HG02943 (cell line): ENCODE measurements around the gene GPC5.

Experiments used
- ATAC-seq: cut with Tn5 transposase; IDR thresholded peaks from one replicate; pipeline ENCODE4 v1.9.1; 2021; ENCODE audit warnings: mild to moderate bottlenecking, low read depth, moderate library complexity; ENCODE audit not compliant: unreplicated experiment

GPC5 gene

DNA sequence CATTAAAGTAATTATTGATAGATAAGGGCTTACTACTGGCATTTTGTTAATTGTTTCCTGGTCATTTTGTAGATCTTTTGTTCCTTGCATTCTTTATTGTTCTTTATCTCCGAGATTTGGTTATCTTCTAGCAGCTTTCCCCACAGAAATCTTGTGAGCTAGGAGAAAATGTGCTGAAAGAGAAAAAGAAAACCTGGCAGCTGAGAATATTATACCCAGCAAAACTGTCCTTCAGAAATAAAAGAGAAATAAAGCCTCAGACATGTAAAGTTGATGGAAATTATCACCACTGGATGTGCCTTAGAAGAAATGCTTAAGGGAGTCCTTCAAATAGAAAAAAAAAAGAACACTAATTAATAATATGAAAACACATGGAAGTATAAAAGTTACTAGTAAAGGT lies 1363.3 kb downstream of the GPC5 start:
- ATAC-seq = no peak

DNA sequence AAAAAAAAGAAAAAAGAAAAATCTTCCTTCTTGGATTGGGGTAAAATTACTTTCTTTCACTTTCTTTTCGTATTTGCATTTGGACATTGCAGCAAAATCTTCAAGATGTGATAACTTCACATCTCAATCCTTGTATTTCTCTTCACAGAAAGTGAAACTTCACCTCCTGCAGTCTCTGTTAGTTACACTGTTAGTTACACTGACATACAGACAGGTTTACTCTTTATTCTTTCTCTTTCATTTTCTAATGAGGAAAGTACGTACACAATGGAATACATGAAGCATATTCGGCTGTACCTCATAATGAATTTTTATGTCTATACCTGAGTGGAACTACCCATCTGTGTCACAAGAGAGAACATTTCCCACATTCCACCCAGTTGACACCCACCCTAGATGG lies 1369.0 kb downstream of the GPC5 start:
- no peak for ATAC-seq

DNA sequence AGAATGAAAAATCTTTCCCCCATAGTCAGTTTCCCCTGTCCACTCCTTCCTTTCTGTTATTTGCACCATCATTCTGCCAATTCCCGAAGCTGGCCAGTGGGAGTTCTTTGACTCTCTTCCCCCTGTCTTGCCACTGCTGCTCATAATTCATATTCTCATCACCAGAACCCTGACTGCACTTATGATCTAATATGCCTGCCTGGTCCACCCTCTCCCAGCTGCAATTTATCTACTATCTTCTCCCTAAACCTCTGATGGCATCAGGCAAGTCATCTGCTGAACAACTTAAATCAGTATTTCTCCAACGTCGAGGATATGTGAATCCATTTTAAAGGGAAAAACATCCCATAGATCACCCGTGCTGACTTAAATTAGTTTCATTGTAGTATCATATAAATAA lies 1370.2 kb downstream of the GPC5 start:
- no peak for ATAC-seq

DNA sequence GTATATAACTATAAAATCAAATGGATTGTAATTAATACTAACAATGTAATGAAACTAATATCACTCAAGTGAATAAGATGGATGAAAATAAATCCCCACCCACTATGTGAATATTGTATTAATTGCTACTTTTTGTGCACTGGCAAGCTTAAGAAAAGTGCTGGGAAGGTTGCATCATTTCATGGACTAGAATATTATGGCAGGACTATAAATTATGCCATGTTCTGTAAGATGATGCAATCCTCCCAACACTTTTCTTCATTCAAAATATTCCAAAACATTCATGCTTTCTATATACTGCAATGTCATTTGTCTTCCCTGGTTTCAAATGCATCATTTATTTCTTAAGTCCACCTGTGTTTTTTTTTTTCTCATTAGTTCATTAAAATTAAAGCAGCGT lies 1370.6 kb downstream of the GPC5 start:
- ATAC-seq = no peak

DNA sequence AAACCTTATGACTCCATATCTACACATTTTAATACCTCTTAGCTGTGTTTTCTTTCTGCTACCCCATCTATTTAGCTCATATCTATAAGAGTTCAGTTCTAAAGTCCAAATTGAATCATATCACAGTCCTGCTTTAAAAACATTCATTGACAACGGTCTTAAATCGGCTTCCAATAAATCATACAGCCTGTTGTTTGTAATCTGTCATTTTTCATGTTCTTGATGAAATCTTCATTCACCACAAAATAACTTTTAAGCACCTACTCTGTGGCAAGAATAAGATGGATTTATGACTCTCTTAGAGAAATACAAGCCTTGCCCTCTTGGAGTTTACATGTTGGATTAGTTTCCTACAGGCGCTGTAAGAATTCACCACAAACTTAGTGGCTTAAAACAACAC lies 1377.2 kb downstream of the GPC5 start:
- no peak for ATAC-seq

DNA sequence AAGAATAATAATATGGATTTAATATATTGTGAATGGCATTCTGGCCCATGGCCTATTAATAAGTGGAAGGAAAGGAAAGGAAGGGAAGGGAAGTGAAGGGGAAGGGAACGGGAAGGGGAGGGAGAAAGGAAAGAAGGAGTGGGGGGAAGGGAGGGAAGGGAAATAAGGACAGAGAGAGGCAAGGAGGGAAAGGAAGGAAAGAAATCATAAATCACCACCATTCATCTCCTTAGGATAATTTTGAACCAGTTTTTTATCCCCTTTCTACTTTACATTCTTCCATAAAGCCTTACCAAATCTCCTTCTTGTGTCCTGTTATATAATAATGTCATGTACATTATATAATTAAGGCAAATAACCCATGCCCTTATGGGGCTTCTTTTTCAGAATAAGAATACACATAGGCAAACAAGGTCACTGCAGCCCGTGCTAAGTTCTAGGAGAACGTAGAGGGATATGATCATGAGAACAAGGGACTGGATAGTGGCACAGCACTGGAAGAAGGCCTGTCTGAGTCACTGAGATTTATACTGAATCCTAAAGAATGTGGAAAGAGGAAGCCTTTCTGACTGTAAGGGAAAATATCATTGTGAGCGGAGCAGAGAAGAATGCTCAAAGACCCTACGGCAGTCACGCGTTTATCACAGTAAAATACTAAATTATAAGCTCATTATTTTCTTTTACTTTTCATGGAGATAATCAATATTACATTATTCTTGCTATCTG lies 1383.7 kb downstream of the GPC5 start:
- ATAC-seq = no peak

DNA sequence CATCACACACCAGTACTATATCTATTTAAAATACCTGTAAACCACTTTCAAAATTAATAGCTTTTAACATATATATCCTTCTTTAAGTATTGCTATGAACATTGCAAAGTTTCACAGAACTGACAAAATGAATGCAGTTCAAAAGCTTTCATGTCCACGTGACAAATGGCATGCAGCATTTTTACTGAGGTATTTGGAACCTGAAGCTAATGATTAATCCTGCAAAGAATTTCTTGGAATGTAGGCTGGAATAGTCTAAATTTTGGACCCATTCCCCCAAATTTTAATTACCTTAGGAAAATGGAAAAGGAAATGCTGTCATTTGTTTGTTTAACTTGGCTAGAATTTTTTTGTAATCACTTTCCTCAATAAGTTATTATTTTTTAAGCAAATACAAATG lies 1404.4 kb downstream of the GPC5 start:
- no peak for ATAC-seq

DNA sequence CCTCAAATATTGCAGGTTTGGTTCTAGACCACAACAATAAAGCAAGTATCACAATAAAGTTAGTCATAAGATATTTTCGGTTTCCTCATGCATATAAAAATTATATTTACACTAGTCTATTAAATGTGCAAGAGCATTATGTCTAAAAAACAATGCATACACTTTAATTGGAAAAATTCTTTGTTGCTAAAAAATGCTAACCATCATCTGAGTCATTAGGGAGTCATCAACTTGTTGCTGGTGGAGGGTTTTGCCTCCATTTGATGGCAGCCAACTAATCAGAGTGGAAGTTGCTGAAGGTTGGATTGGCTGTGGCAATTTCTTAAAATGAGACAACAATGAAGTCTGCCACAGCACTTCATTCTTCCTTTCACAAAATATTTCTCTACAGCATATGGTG lies 1405.9 kb downstream of the GPC5 start:
- ATAC-seq = no peak

DNA sequence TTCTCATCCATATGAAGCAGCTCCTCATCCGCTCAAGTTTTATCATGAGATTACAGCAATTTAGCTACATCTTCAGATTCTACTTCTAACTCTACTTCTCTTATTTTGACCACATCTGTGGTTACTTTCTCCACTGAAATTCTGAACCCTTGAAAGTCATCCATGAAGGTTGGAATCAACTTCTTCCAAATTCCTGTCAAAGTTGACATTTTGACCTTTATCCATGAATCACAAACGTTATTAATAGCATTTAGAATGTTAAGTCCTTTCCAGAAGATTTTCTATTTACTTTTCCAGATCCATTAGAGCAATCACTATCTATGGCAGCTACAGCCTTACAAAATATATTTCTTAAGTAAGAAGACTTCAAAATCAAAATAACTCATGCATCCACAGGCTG lies 1406.5 kb downstream of the GPC5 start:
- no peak for ATAC-seq

DNA sequence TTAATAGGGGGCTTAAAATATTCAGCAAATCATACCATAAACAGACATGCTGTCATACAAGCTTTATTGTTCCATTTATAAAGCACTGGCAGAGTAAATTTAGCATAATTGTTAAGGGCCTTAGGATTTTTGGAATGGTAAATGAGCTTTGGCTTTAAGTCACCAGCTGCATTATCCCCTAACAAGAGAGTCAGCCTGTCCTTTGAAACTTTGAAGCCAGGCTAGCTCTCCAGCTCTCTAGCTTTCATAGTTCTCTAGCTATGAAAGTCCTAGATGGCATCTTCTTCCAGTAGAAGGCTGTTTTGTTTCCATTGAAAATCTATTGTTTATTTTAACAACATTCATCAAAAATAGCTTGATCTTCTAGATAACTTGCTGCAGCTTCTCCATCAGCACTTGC lies 1407.3 kb downstream of the GPC5 start:
- ATAC-seq = no peak

DNA sequence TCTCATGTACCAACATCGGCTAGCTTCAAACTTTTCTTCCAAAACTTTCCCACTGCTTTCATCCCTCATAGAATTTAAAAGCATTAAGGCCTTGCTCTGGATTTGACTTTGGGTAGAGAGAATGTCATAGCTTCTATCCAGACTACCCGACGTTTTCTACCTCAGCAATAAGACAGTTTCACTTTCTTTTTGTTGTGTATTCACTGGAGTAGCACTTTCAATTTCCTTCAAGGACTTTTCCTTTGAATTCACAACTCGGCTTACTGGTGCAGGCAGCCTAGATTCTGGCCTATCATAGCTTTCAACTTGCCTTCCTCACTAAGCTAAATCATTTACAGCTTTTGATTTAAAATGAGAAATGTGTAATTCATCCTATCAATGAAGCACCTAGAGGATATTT lies 1407.8 kb downstream of the GPC5 start:
- no peak for ATAC-seq

DNA sequence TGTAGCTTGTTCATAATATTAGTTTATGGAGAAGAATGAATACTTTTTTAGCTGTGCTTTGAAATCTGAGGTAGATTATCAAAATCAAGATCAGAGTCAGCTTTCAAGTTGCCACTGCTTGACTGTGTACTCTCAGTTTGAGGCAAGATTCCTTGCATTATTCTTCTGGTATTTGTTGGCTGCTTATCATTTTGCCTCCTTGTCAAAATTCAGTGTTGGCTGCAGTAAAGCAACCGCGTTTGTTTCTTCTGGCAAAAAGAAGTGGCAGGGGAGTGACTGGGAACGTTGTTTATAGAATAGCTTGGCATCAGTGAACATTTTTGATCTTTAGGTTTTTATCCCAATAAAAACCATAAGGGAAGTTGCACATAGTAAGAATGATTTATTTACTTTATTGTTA lies 1408.9 kb downstream of the GPC5 start:
- ATAC-seq = no peak

DNA sequence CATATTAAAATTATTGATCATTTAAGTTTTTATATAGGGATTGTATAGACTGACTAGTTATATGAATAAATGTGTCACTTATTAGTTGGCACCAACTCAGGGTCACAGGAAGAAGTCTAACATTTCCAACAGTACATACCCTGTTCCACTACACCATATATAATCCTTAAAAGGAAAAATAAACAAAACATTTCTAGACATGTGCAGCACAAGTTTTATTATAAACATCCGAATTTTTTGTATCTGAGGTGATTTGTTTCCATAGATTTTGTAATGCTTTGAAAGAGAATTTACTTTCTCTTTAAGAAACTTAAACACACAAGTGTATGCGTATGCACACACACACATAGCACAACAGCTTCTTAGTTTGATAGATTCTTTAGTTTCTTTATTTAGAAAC lies 1409.5 kb downstream of the GPC5 start:
- no peak for ATAC-seq

DNA sequence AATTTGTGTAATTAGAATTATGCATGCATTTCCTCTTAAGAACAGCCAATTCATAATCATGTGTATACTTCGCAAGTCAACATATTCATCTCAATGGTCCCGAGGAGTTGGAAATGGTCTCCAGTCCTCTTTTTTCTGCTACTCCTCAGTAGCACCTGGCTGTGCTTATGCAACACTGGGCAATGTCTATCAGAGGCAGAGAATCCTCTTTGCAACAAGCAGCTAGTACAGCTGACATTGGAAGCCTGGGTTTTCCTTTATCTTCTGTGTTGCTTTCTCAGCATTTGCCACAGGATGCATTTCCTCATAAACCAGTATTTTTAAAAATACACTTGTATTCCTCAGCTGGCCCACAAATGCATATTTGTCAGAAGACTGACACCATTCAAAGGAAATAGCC lies 1422.9 kb downstream of the GPC5 start:
- ATAC-seq = no peak

DNA sequence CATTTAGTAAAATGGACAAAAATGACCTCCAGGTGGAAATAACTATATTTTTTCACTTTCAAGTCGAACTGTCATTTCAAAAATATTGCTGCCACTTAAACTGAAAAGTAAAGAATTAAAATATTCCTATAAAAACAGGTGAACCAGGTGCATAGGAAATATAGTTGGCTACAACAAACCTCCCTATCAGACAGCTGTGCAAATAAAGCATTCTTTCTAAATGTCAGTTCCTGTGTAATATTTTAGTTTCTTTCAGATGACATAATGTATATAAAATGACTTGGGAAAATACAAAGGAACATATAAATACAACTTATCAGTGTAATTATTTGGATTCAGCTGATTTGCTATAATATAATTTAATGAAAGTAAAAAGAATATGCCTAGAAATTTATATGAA lies 1424.6 kb downstream of the GPC5 start:
- ATAC-seq = no peak

DNA sequence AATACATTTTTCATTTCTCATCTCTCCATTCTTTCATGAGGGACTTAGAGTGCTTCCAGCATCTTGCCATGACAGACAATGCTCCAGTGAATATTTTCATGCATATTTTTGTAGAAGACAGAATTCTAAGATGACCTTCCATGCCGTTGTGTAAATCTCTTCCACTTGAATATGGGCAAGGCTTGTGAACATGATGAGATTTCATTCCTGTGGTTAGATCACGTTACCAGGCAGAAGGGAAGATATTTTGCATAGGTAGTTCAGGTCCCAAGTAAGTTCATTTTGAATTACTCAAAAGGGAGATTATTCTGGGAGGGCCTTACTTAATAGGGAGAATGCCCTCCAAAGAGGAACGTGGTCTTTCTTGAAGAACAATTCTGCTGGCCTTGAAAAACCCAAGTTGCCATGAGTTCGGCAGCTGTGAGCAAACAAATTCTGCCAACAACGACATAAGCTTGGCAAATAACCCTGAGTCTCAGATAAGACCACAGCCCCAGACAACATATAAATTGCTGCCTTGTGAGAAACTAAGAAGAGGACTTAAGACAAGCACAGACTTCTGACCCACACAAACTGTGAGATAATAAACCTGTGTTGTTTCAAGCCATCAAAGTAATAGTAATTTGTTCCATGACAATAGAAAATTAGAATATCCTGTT lies 1427.6 kb downstream of the GPC5 start:
- ATAC-seq = no peak

DNA sequence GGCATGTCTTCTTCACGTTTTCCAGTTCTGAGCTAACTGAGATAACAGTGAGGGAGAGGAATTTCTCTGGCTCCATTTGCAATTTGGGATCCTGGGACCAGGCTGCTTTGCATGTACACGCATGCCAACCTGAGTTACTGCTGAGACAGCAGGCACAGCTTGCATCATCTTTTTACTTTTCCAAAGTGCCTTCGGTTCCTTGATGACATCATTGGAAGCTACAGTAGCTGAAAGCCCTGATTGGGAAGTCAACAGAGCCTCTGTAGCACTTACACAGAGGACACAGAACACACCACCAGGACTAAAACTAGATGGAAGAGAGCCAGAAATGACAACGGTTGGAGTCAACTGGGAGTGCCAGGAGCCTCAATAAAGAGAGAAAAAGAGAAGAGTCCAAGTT lies 1429.1 kb downstream of the GPC5 start:
- no peak for ATAC-seq

DNA sequence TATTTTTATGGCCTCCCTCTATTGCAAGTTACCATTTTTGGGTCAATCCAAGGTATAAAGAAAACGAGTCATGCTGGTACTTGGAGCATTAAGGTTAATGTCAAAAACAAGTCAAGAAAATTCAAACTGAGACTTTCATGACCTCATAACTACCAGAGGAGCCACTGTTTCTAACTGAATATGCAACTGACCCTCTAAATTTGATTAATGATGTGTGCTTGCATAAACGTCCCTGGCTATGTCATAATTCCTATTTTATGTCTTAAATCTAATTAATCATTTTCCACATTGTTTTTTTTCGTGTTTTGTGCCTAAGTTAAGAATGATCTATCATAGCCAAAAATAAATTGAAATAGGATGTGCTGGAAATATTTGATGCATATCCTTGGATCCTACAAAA lies 1431.5 kb downstream of the GPC5 start:
- ATAC-seq = no peak

DNA sequence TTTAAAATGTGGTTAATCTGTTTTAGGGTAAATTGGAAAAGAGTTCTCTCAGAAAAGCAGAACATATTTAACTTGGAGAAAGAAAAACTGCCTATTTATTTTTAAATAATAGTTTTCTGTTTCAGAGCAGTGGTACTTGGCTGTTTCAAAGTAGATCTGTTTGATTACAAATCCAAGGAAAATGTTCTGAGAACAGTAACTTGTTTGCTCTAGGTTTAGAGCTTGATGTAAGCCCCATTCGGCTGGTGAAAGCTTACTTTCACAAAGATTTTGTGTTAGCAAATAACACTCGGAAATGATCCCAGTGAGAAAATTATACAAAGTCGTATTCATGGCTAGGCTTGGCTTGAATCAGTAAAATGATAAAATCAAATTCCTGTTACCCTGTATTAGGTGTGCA lies 1432.4 kb downstream of the GPC5 start:
- no peak for ATAC-seq

DNA sequence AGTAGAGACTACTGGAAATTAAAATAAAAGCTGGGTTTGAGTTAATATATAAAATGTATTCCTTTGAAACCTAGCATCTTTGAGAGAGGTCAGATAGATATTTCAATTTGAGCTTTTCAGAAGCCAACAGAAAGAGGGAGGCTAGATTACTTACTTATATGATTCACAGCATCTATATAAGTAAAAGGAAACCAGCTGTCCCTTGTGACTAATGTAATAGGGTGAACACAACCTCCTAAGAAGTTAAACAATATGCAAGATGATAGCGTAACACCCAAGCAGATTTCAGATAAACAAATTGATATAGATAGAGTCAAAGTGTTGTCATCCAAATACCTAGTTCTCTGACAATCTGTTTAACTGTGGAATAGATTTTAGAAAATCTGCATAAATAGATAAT lies 1434.7 kb downstream of the GPC5 start:
- ATAC-seq = no peak

DNA sequence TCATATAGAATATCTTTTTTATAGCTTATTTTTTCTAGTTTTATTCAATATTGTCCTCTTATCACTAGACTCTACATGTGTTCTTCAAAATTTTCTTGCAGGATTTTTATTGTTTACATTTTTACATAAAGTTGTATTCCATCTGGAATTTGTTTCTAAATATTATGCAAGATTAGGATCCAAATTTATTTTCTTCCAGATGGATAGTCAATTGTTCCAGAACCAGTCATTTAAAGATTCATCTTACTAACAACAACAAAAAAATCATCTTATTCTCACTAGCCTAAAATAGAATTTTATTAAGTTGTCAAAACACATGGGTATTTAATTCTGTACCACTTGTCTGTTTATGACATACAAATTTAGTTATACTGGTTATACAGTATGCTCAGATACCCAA lies 1437.8 kb downstream of the GPC5 start:
- ATAC-seq = no peak

DNA sequence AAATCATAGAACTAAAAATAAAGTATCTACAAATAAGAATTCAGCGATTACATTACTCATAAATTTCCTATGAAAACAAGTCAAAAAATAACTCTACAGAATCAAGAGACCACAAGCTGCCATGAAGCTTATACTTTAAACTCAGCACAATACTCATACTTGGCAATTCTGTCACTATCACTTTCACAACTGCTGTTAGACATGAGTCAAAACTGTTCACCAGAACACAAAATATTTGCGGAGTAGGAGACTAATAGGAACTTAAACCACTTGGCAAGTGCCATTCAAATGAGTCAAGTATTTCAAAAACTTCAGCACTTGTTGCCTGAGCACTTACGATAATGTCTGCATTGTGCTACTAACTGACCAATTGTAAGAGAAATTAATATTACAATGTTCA lies 1440.4 kb downstream of the GPC5 start:
- no peak for ATAC-seq

DNA sequence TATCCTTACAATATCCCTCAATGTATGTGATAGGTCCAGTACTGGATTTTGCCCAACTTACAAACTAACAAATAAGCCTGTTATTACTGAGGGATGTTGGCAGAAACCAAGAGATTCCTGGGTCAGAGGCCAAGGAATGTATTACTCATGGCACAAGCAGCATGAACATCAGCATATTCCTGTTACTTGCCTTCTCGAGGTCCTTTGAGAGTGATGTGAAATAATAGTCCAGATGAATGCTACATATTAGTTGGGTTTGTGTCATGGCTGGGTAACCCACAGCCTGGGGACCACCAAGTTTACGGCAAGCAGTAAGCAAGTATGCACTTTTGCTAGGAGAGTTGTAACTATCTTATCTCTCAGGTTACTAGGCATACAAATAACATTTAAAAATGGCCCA lies 1443.7 kb downstream of the GPC5 start:
- ATAC-seq = no peak
